GM10847 (cell line): Measurements from ENCODE around the gene ATXN7.

Source experiments
- POLR2A ChIP-seq: IDR thresholded peaks from 2 replicates; pipeline ENCODE4 v1.6.1; 2011; ENCODE audit not compliant: insufficient read length; ENCODE audit errors: extremely low read depth

The ATXN7 gene

GRCh38 chr3:63934041-63934866, 70.6 kb downstream of the ATXN7 start:
- no peak for TF ChIP-seq POLR2A

- no peak for TF ChIP-seq POLR2A
These were observed 73.3 kb downstream of the ATXN7 start for GRCh38 chr3:63936925-63937324.

GRCh38 chr3:63937661-63938651, 74.3 kb downstream of the ATXN7 start:
- no peak for TF ChIP-seq POLR2A

GRCh38 chr3:63940389-63940757, 76.7 kb downstream of the ATXN7 start:
- no peak for TF ChIP-seq POLR2A

GRCh38 chr3:63942528-63942927, 78.9 kb downstream of the ATXN7 start:
- no peak for TF ChIP-seq POLR2A

GRCh38 chr3:63943678-63944077, 80.0 kb downstream of the ATXN7 start:
- no peak for TF ChIP-seq POLR2A

- TF ChIP-seq POLR2A: no peak
These were observed 82.0 kb downstream of the ATXN7 start for GRCh38 chr3:63945558-63946096.

GRCh38 chr3:63946753-63947152, 83.1 kb downstream of the ATXN7 start:
- no peak for TF ChIP-seq POLR2A

- TF ChIP-seq POLR2A: no peak
These were observed 83.9 kb downstream of the ATXN7 start for GRCh38 chr3:63947594-63947993.

GRCh38 chr3:63949005-63949404, 85.3 kb downstream of the ATXN7 start:
- TF ChIP-seq POLR2A: no peak

- TF ChIP-seq POLR2A: no peak
These were observed 87.0 kb downstream of the ATXN7 start for GRCh38 chr3:63950698-63951097.

GRCh38 chr3:63951492-63952247, 88.0 kb downstream of the ATXN7 start:
- TF ChIP-seq POLR2A: no peak

- TF ChIP-seq POLR2A: no peak
These were observed 88.6 kb downstream of the ATXN7 start for GRCh38 chr3:63952248-63952594.

- TF ChIP-seq POLR2A: no peak
These were observed 90.5 kb downstream of the ATXN7 start for GRCh38 chr3:63954182-63954581.

- no peak for TF ChIP-seq POLR2A
These were observed 91.5 kb downstream of the ATXN7 start for GRCh38 chr3:63955036-63955650.
